RWPE1 (cell line): Measurements from ENCODE around the gene RSPH9.

Experiments used
- CTCF ChIA-PET: fragments of 350-600 bp; sonication (Branson Sonifier 250); formaldehyde crosslinking; extraction: SDS; loops from one replicate; lab custom pipeline; 2021; lab: Yijun Ruan, JAX
- POLR2A ChIA-PET: fragments of 400-600 bp; formaldehyde crosslinking; extraction: SDS; loops from one replicate; lab custom pipeline; 2020; ENCODE audit warnings: antibody characterized with exemption; ENCODE audit not compliant: low non-redundant PET; lab: Yijun Ruan, JAX
- DNase-seq: peaks from one replicate; pipeline ENCODE4 v3.0.0; 2012; ENCODE audit warnings: low spot score
- H3K27ac ChIP-seq: fragments of 450-650 bp; 2 replicates; pipeline ENCODE4 v1.5.1; 2017
- TF ChIP-seq, protein P1 (sequence below): fragments of 450-650 bp; conservative IDR thresholded peaks from 2 replicates; pipeline ENCODE4 v1.5.1; 2017; ENCODE audit warnings: low read depth, mild to moderate bottlenecking

RSPH9 gene

GRCh38 chr6:43719511-43719910, 74.7 kb downstream of the RSPH9 start:
- ChIA-PET POLR2A (no interaction called here), CTCF (no interaction called here)
- TF ChIP-seq, protein P1, sequence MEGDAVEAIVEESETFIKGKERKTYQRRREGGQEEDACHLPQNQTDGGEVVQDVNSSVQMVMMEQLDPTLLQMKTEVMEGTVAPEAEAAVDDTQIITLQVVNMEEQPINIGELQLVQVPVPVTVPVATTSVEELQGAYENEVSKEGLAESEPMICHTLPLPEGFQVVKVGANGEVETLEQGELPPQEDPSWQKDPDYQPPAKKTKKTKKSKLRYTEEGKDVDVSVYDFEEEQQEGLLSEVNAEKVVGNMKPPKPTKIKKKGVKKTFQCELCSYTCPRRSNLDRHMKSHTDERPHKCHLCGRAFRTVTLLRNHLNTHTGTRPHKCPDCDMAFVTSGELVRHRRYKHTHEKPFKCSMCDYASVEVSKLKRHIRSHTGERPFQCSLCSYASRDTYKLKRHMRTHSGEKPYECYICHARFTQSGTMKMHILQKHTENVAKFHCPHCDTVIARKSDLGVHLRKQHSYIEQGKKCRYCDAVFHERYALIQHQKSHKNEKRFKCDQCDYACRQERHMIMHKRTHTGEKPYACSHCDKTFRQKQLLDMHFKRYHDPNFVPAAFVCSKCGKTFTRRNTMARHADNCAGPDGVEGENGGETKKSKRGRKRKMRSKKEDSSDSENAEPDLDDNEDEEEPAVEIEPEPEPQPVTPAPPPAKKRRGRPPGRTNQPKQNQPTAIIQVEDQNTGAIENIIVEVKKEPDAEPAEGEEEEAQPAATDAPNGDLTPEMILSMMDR = no peak
- no peak for DNase-seq
- H3K27ac ChIP-seq = no peak overlapping the region

GRCh38 chr6:43720999-43721398, 76.2 kb downstream of the RSPH9 start:
- POLR2A ChIA-PET = no interaction called here
- TF ChIP-seq, protein P1 = no peak
- no peak for DNase-seq
- H3K27ac ChIP-seq = no peak overlapping the region
- CTCF ChIA-PET = interaction anchor here (0.8 to 1.4 kb wide), 4 partner anchors 48 to 342 kb away, joined by 3 to 5 read pairs (median 4); no protein-coding TSS in a partner anchor
